Brain microvascular endothelial cell (primary cell): ENCODE results near the gene KCNQ1.

Experiments
- DNase-seq: peaks from one replicate; pipeline ENCODE4 v3.0.0-alpha.2; 2020
- H3K27ac ChIP-seq: fragments of 250-450 bp; sonication (Bioruptor Pico); 2 replicates; pipeline ENCODE4 v1.5.1; 2020; ENCODE audit warnings: mild to moderate bottlenecking, moderate library complexity
- H3K27me3 ChIP-seq: fragments of 250-450 bp; sonication (Bioruptor Pico); replicated peaks from 2 replicates; pipeline ENCODE4 v1.5.1; 2020; ENCODE audit warnings: mild to moderate bottlenecking
- H3K36me3 ChIP-seq: fragments of 250-450 bp; sonication (Bioruptor Pico); replicated peaks from 2 replicates; pipeline ENCODE4 v1.5.1; 2020; ENCODE audit warnings: mild to moderate bottlenecking
- H3K4me3 ChIP-seq: 2 replicates; pipeline ENCODE4 v1.5.1; 2011; ENCODE audit warnings: low read depth, mild to moderate bottlenecking, control low read depth, low read length, moderate library complexity
- in situ Hi-C: cut with HindIII; loops from 2 replicates; pipeline ENCODE4 v1.10.0; 2017; ENCODE audit warnings: low sequenced_read_pairs, low pct_ligation_motif_present
- TF ChIP-seq, protein P1 (sequence below): IDR thresholded peaks from 2 replicates; pipeline ENCODE4 v1.5.1; 2011; ENCODE audit warnings: low read depth, mild to moderate bottlenecking, moderate library complexity, low read length, control low read depth, inconsistent platforms; ENCODE audit errors: missing control alignments

Gene KCNQ1

DNA sequence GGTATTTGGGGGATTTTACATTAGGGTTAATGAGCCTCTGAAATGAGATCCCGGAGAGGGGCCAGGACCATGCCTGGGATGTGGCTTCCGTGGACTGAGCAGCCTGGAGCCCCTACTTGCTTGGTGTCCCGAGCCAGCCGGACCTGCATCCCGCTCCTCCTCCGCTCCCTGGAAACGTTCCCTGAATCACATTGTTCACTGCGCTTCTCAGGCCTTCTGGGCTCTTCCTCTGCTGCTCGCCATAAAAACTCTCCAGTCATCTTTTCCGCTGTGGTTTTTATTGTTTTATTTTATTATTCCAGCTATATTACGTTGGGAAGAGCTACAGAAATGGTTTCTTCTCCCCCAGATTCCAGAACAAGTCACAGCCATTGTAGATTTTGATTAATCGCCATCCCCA lies 268.3 kb downstream of the KCNQ1 start:
- TF ChIP-seq, protein P1, sequence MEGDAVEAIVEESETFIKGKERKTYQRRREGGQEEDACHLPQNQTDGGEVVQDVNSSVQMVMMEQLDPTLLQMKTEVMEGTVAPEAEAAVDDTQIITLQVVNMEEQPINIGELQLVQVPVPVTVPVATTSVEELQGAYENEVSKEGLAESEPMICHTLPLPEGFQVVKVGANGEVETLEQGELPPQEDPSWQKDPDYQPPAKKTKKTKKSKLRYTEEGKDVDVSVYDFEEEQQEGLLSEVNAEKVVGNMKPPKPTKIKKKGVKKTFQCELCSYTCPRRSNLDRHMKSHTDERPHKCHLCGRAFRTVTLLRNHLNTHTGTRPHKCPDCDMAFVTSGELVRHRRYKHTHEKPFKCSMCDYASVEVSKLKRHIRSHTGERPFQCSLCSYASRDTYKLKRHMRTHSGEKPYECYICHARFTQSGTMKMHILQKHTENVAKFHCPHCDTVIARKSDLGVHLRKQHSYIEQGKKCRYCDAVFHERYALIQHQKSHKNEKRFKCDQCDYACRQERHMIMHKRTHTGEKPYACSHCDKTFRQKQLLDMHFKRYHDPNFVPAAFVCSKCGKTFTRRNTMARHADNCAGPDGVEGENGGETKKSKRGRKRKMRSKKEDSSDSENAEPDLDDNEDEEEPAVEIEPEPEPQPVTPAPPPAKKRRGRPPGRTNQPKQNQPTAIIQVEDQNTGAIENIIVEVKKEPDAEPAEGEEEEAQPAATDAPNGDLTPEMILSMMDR = no peak
- no peaks in the 10 kb centered on the region for H3K36me3 ChIP-seq
- no peak for DNase-seq
- no peak overlapping the region for H3K27ac ChIP-seq
- in situ Hi-C loops = no loop called here
- H3K4me3 ChIP-seq = no peak overlapping the region
- peaks cover 6% of the 10 kb centered on the region for H3K27me3 ChIP-seq

DNA sequence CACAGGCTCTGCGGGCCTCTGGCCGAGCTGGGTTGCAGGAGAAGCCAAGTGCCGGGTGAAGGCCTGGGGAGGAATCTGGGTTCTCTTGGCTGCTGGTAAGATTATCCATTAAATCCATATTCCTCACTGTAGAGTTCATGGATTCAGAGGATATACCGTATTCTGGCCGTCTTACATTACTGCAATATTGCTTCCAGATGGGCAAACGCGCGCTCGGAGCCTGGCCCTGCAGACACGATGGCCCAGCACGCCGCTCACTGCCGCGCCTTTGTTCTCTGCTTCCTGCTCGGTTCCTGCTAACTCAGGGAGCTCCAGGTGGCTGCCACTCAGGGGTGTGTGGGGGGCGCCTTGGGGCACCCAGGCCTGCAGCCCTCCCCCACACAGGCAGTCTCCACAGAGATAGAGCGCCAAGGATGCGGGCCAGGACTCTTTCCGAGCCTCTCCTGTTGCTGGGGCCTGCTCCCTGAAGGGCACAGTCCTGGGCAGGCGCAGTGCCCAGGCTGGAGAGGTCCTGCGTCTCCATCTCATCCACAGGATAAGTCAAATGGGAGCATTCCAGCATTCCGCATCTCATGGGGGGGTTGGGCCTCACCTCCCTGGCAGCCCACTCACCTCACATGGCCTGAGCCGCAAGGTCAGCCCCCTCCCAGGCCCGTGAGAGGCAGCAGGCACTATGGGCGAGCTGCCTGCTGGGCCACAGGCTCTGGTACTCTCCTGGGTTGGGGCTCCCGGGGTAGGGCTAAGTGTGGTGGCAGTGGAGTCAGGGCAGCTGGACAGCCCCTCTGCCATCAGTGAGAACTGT lies 269.1 kb downstream of the KCNQ1 start:
- no peak for DNase-seq
- Histone ChIP-seq H3K36me3 (no peaks in the 10 kb centered on the region), H3K27me3 (peaks cover 3% of the 10 kb centered on the region), H3K4me3 (no peak overlapping the region), H3K27ac (no peak overlapping the region)
- in situ Hi-C loops = no loop called here
- TF ChIP-seq, protein P1 = no peak

DNA sequence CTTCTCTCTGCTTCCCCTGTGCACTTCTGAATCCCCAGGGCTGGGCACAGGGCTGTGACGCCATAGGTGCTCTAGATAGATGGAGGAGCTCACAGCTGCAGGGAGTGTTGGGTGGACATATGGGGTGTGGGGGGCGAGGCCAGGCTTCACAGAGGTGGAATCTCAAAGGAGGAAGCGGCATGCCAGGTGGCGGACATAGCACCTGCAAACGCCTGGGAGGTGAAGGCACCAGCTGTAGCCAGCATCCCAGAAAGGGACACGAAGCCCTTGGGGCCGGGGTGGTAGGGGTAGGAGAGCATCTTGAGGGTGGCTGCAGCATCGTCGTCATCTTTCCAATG lies 269.6 kb downstream of the KCNQ1 start:
- no peak overlapping the region for H3K4me3 ChIP-seq
- DNase-seq = no peak
- no peak overlapping the region for H3K27ac ChIP-seq
- no peaks in the 10 kb centered on the region for H3K36me3 ChIP-seq
- TF ChIP-seq, protein P1 = no peak
- peaks cover 3% of the 10 kb centered on the region for H3K27me3 ChIP-seq
- in situ Hi-C loops = no loop called here

GRCh38 chr11:2714871-2715270 lies 270.1 kb downstream of the KCNQ1 start:
- no peak for DNase-seq
- TF ChIP-seq, protein P1 = no peak
- H3K36me3 ChIP-seq = no peaks in the 10 kb centered on the region
- H3K27ac ChIP-seq = no peak overlapping the region
- H3K4me3 ChIP-seq = no peak overlapping the region
- H3K27me3 ChIP-seq = peaks cover 3% of the 10 kb centered on the region
- in situ Hi-C loops = no loop called here

GRCh38 chr11:2715716-2716350 lies 271.0 kb downstream of the KCNQ1 start:
- H3K36me3 ChIP-seq = no peaks in the 10 kb centered on the region
- peaks cover 3% of the 10 kb centered on the region for H3K27me3 ChIP-seq
- DNase-seq = no peak
- in situ Hi-C loops = no loop called here
- TF ChIP-seq, protein P1 = no peak
- H3K4me3 ChIP-seq = no peak overlapping the region
- no peak overlapping the region for H3K27ac ChIP-seq
